H9 (cell line): ENCODE results near the gene PFN1. TPM values are rescaled to one million over a fixed set of nuclear protein-coding genes. Genes with fewer than 3 reads are reported as not detected.

Experiments
- DNase-seq: peaks from one replicate; pipeline ENCODE4 v3.0.0-alpha.2; 2017
- H2AFZ ChIP-seq: one replicate; pipeline ENCODE4 v1.6.1; 2013; ENCODE audit warnings: mild to moderate bottlenecking, low read length, control low read depth, moderate library complexity
- H2AK5ac ChIP-seq: 2 replicates; pipeline ENCODE4 v1.6.1; 2013; ENCODE audit warnings: low read length, control low read depth, mixed read lengths; ENCODE audit not compliant: insufficient read length
- H2BK120ac ChIP-seq: one replicate; pipeline ENCODE4 v1.6.1; 2013; ENCODE audit warnings: low read depth, mild to moderate bottlenecking, low read length, control low read depth, inconsistent platforms; ENCODE audit not compliant: poor library complexity, severe bottlenecking
- H2BK12ac ChIP-seq: 2 replicates; pipeline ENCODE4 v1.6.1; 2013; ENCODE audit warnings: low read length, control low read depth, mixed read lengths, low read depth; ENCODE audit not compliant: insufficient read length
- H2BK15ac ChIP-seq: 2 replicates; pipeline ENCODE4 v1.6.1; 2013; ENCODE audit warnings: low read depth, low read length, control low read depth
- H2BK20ac ChIP-seq: one replicate; pipeline ENCODE4 v1.6.1; 2013; ENCODE audit warnings: low read depth, mild to moderate bottlenecking, low read length, control low read depth, inconsistent platforms; ENCODE audit not compliant: poor library complexity, severe bottlenecking
- H2BK5ac ChIP-seq: 2 replicates; pipeline ENCODE4 v1.6.1; 2013; ENCODE audit warnings: low read length, control low read depth, mixed read lengths; ENCODE audit not compliant: insufficient read length
- H3K14ac ChIP-seq: 2 replicates; pipeline ENCODE4 v1.6.1; 2013; ENCODE audit warnings: low read length, control low read depth; ENCODE audit not compliant: insufficient read depth
- H3K18ac ChIP-seq: 2 replicates; pipeline ENCODE4 v1.6.1; 2013; ENCODE audit warnings: low read depth, mild to moderate bottlenecking, mixed read lengths, low read length, control low read depth; ENCODE audit not compliant: insufficient read length
- H3K23ac ChIP-seq: 2 replicates; pipeline ENCODE4 v1.6.1; 2013; ENCODE audit warnings: low read length, control low read depth, mixed read lengths, low read depth; ENCODE audit not compliant: insufficient read length
- H3K23me2 ChIP-seq: 2 replicates; pipeline ENCODE4 v1.6.1; 2013; ENCODE audit warnings: low read depth, mild to moderate bottlenecking, mixed read lengths, low read length, control low read depth; ENCODE audit not compliant: insufficient read length, poor library complexity, severe bottlenecking
- H3K27ac ChIP-seq: 2 replicates; pipeline ENCODE4 v1.5.1; 2013; ENCODE audit warnings: low read length, control low read depth, mixed read lengths, low read depth; ENCODE audit not compliant: insufficient read length
- H3K27me3 ChIP-seq: 2 replicates; pipeline ENCODE4 v1.6.1; 2013; ENCODE audit warnings: low read length, control low read depth, inconsistent platforms; ENCODE audit not compliant: insufficient read depth
- H3K4ac ChIP-seq: 2 replicates; pipeline ENCODE4 v1.6.1; 2013; ENCODE audit warnings: low read depth, mild to moderate bottlenecking, control low read depth, inconsistent platforms, low read length, moderate library complexity
- H3K4me1 ChIP-seq: 2 replicates; pipeline ENCODE4 v1.6.1; 2013; ENCODE audit warnings: low read length, control low read depth, inconsistent platforms; ENCODE audit not compliant: insufficient read depth
- H3K4me2 ChIP-seq: 2 replicates; pipeline ENCODE4 v1.6.1; 2013; ENCODE audit warnings: low read length, control low read depth, mixed read lengths; ENCODE audit not compliant: insufficient read length, insufficient read depth
- H3K56ac ChIP-seq: 2 replicates; pipeline ENCODE4 v1.6.1; 2013; ENCODE audit warnings: low read depth, mild to moderate bottlenecking, mixed read lengths, low read length, control low read depth; ENCODE audit not compliant: insufficient read length
- H3K79me1 ChIP-seq: 2 replicates; pipeline ENCODE4 v1.6.1; 2013; ENCODE audit warnings: low read depth, mild to moderate bottlenecking, moderate library complexity, low read length, control low read depth, inconsistent platforms; ENCODE audit not compliant: insufficient read depth, poor library complexity, severe bottlenecking
- H3K79me2 ChIP-seq: 2 replicates; pipeline ENCODE4 v1.6.1; 2013; ENCODE audit warnings: low read length, control low read depth, inconsistent platforms; ENCODE audit not compliant: insufficient read depth
- H3K9ac ChIP-seq: 2 replicates; pipeline ENCODE4 v1.6.1; 2013; ENCODE audit warnings: low read length, control low read depth, mixed read lengths; ENCODE audit not compliant: insufficient read length; ENCODE audit errors: extremely low read depth
- H3K9me3 ChIP-seq: one replicate; pipeline ENCODE4 v1.6.1; 2013; ENCODE audit warnings: low read depth, low read length, inconsistent platforms; ENCODE audit not compliant: control insufficient read depth
- H3T11ph ChIP-seq: one replicate; pipeline ENCODE4 v1.6.1; 2013; ENCODE audit warnings: mild to moderate bottlenecking, low read length, control low read depth, inconsistent platforms
- H4K20me1 ChIP-seq: one replicate; pipeline ENCODE4 v1.6.1; 2013; ENCODE audit not compliant: control insufficient read depth, insufficient read length, insufficient read depth
- H4K5ac ChIP-seq: 2 replicates; pipeline ENCODE4 v1.6.1; 2013; ENCODE audit warnings: low read depth, mild to moderate bottlenecking, mixed read lengths, low read length, control low read depth; ENCODE audit not compliant: insufficient read length
- H4K8ac ChIP-seq: replicated peaks from 2 replicates; pipeline ENCODE4 v1.6.1; 2013; ENCODE audit warnings: low read length, control low read depth, mixed read lengths, low read depth; ENCODE audit not compliant: insufficient read length
- H4K91ac ChIP-seq: 2 replicates; pipeline ENCODE4 v1.6.1; 2013; ENCODE audit warnings: low read depth, mild to moderate bottlenecking, moderate library complexity, mixed read lengths, low read length, control low read depth; ENCODE audit not compliant: insufficient read length
- H3K27ac Mint-ChIP-seq, 3 experiments: 2 replicates in 2 of 3; 3 replicates in 1 of 3; pipeline ENCODE4 v1.8.0; 2020 to 2021; ENCODE audit warnings: mixed read lengths in 3 of 3, mild to moderate bottlenecking in 1 of 3, moderate library complexity in 1 of 3
- H3K27me3 Mint-ChIP-seq: 2 replicates; pipeline ENCODE4 v1.8.0; 2021; ENCODE audit warnings: low read depth, mild to moderate bottlenecking, moderate library complexity, mixed read lengths
- H3K36me3 Mint-ChIP-seq, 3 experiments: 2 replicates in 2 of 3; 3 replicates in 1 of 3; pipeline ENCODE4 v1.8.0; 2020 to 2021; ENCODE audit warnings: low read depth in 3 of 3, mixed read lengths in 3 of 3; ENCODE audit not compliant: insufficient read depth in 1 of 3
- H3K4me1 Mint-ChIP-seq, 2 experiments: 2 replicates each; pipeline ENCODE4 v1.8.0; 2020; ENCODE audit warnings: mixed read lengths in 2 of 2
- H3K4me3 Mint-ChIP-seq, 2 experiments: 2 replicates in 1 of 2; 3 replicates in 1 of 2; pipeline ENCODE4 v1.8.0; 2020 to 2021; ENCODE audit warnings: mild to moderate bottlenecking in 2 of 2, mixed read lengths in 2 of 2, moderate library complexity in 1 of 2
- H3K9me3 Mint-ChIP-seq, 2 experiments: 2 replicates in 1 of 2; 3 replicates in 1 of 2; pipeline ENCODE4 v1.8.0; 2020; ENCODE audit warnings: mild to moderate bottlenecking in 2 of 2, mixed read lengths in 2 of 2, moderate library complexity in 1 of 2
- CTCF ChIP-seq: fragments of 200-600 bp; sonication (generic); conservative IDR thresholded peaks from 3 replicates; pipeline ENCODE4 v1.8.0; 2021; ENCODE audit warnings: antibody characterized with exemption, mild to moderate bottlenecking
- WGBS: extraction: QIAGEN DNeasy Blood & Tissue Kit; methylation state at CpG from one replicate; pipeline ENCODE4 v1.1.7; 2013; ENCODE audit warnings: missing lambda C conversion rate, low lambda C conversion rate, mixed read lengths; ENCODE audit not compliant: insufficient read length; ENCODE audit errors: extremely low coverage; 5-methylcytosine and 5-hydroxymethylcytosine counted together
- total RNA-seq: library from RNA; stranded (reverse); gene quantifications from 2 replicates; pipeline ENCODE4 v1.2.1, GENCODE V29; 2021

The PFN1 gene
- total RNA-seq, 1 experiment from 2014 or later: 1,149 TPM

GRCh38 chr17:4931963-4932362 is 16.4 kb downstream of the PFN1 start, which contains the start of gene GP1BA:
Gene GP1BA, plus strand, starts transcription at chr17:4932277. Its CDS starts 328 bp downstream, at chr17:4932605.
- Histone ChIP-seq H3K18ac (no peak within 1 kb of the TSS), H3K23me2 (no peaks in the 10 kb centered on the region), H4K20me1 (peaks cover 3% of the 10 kb centered on the region), H4K5ac (no peak within 1 kb of the TSS), H3K79me2 (no peaks in the 10 kb centered on the region), H3K9ac (no peak within 1 kb of the TSS), H3K14ac (0 out of 2 replicates have a peak within 1 kb of the TSS, but pooled peaks have one; percentile 35), H3K79me1 (no peaks in the 10 kb centered on the region), H2BK15ac (no peak within 1 kb of the TSS), H2BK5ac (no peak within 1 kb of the TSS), H2BK120ac (no peak within 1 kb of the TSS), H3T11ph (no peak within 1 kb of the TSS), H3K9me3 (no peaks in the 10 kb centered on the region), H2BK20ac (no peak within 1 kb of the TSS), H3K56ac (no peak within 1 kb of the TSS), H4K91ac (no peak within 1 kb of the TSS), H3K4ac (no peak within 1 kb of the TSS), H2BK12ac (no peak within 1 kb of the TSS), H3K23ac (no peak within 1 kb of the TSS), H3K4me1 (no peaks in the 10 kb centered on the region), H3K4me2 (no peak within 1 kb of the TSS), H2AFZ (no peak within 1 kb of the TSS), H4K8ac (no peak within 1 kb of the TSS), H3K27me3 (no peaks in the 10 kb centered on the region), H3K27ac (no peak within 1 kb of the TSS), H2AK5ac (no peak within 1 kb of the TSS)
- H3K27me3 Mint-ChIP-seq: no peaks in the 10 kb centered on the region; the same call in 1 of the 2 replicates
- no peak within 1 kb of the TSS for H3K4me3 Mint-ChIP-seq
- peak within 1 kb of the TSS in 1 of 3 experiments; percentile 87; a peak in 2 of 7 replicates for H3K27ac Mint-ChIP-seq
- H3K9me3 Mint-ChIP-seq: no peaks in the 10 kb centered on the region
- peaks cover 16 to 19% of the 10 kb centered on the region in 2 experiments for H3K4me1 Mint-ChIP-seq
- DNase-seq: no peak
- WGBS: no CpG with 5 or more reads among the region's 14 CpGs
- H3K36me3 Mint-ChIP-seq: peaks cover 5 to 37% (median 15%) of the 10 kb centered on the region in 3 experiments
- TF ChIP-seq CTCF: no peak
